HepG2 (cell line): ENCODE data around the gene CYSRT1. TPM values are rescaled to one million over a fixed set of nuclear protein-coding genes. Genes with fewer than 3 reads are reported as not detected.
A peak's percentile ranks its signal among the peaks of the same experiment; 100 is the strongest.

ENCODE experiments used
- ASH2L ChIP-seq: fragments of 300-600, 200-600 bp; sonication (generic); IDR thresholded peaks from 2 replicates; pipeline ENCODE4 v1.7.0; 2017; ENCODE audit warnings: low read depth, mild to moderate bottlenecking, moderate library complexity, mixed read lengths, low read length; ENCODE audit not compliant: insufficient read length
- JUNB ChIP-seq: sonication (generic); formaldehyde crosslinking; IDR thresholded peaks from 2 replicates; pipeline ENCODE4 v1.8.0; 2022; ENCODE audit warnings: missing genetic modification reagents, mild to moderate bottlenecking, borderline replicate concordance
- KMT2A ChIP-seq: sonication (generic); formaldehyde crosslinking; IDR thresholded peaks from 2 replicates; pipeline ENCODE4 v1.4.0; 2020; ENCODE audit warnings: missing genetic modification reagents
- LCORL ChIP-seq, 2 experiments: fragments of 450-650 bp in 1 of 2; sonication (generic) in 1 of 2; formaldehyde crosslinking in 1 of 2; IDR thresholded peaks; 2 replicates each; pipeline versions ENCODE4 v1.5.0 to v1.6.1; 2017 to 2020; ENCODE audit warnings: antibody characterized with exemption in 1 of 2, missing genetic modification reagents in 1 of 2
- MYC ChIP-seq: sonication (generic); formaldehyde crosslinking; IDR thresholded peaks from 2 replicates; pipeline ENCODE4 v1.9.0; 2021; ENCODE audit warnings: missing genetic modification reagents, borderline replicate concordance
- PAWR ChIP-seq: sonication (generic); formaldehyde crosslinking; IDR thresholded peaks from 2 replicates; pipeline ENCODE4 v1.4.0; 2020; ENCODE audit warnings: missing genetic modification reagents, mild to moderate bottlenecking, borderline replicate concordance
- RBAK ChIP-seq: sonication (generic); formaldehyde crosslinking; IDR thresholded peaks from 2 replicates; pipeline ENCODE4 v1.5.1; 2020; ENCODE audit warnings: mild to moderate bottlenecking, missing genetic modification reagents
- RELA ChIP-seq: sonication (generic); formaldehyde crosslinking; IDR thresholded peaks from 2 replicates; pipeline ENCODE4 v1.4.0; 2020; ENCODE audit warnings: missing genetic modification reagents
- SNAPC5 ChIP-seq: sonication (generic); formaldehyde crosslinking; IDR thresholded peaks from 2 replicates; pipeline ENCODE4 v1.8.1; 2023; ENCODE audit warnings: mild to moderate bottlenecking, missing genetic modification reagents, borderline replicate concordance
- TARDBP ChIP-seq: sonication (generic); formaldehyde crosslinking; IDR thresholded peaks from 2 replicates; pipeline ENCODE4 v1.8.0; 2022; ENCODE audit warnings: mild to moderate bottlenecking, missing genetic modification reagents
- TRIM22 ChIP-seq: fragments of 450-650 bp; IDR thresholded peaks from 2 replicates; pipeline ENCODE4 v1.6.1; 2017
- YY1 ChIP-seq: IDR thresholded peaks from 2 replicates; pipeline ENCODE4 v1.6.1; 2011; ENCODE audit warnings: low read length, low read depth, moderate library complexity, mild to moderate bottlenecking; ENCODE audit not compliant: insufficient read depth, insufficient replicate concordance
- ZBTB20 ChIP-seq: sonication (generic); formaldehyde crosslinking; IDR thresholded peaks from 2 replicates; pipeline ENCODE4 v1.8.1; 2023; ENCODE audit warnings: missing genetic modification reagents, low read depth, mild to moderate bottlenecking, borderline replicate concordance
- ZBTB7A ChIP-seq: sonication (generic); formaldehyde crosslinking; IDR thresholded peaks from 2 replicates; pipeline ENCODE4 v1.8.0; 2022; ENCODE audit warnings: mild to moderate bottlenecking, missing genetic modification reagents
- ZC3H13 ChIP-seq: sonication (generic); formaldehyde crosslinking; IDR thresholded peaks from 2 replicates; pipeline ENCODE4 v1.8.1; 2023; ENCODE audit warnings: mild to moderate bottlenecking, missing genetic modification reagents, moderate library complexity
- ZNF512B ChIP-seq: sonication (generic); formaldehyde crosslinking; IDR thresholded peaks from 2 replicates; pipeline ENCODE4 v1.5.1; 2020; ENCODE audit warnings: missing genetic modification reagents, mild to moderate bottlenecking, borderline replicate concordance
- ZNF670 ChIP-seq: sonication (generic); formaldehyde crosslinking; IDR thresholded peaks from 2 replicates; pipeline ENCODE4 v1.8.0; 2022; ENCODE audit warnings: mild to moderate bottlenecking, missing genetic modification reagents, borderline replicate concordance
- ZNF674 ChIP-seq: sonication (generic); formaldehyde crosslinking; IDR thresholded peaks from 2 replicates; pipeline ENCODE4 v1.5.0; 2020; ENCODE audit warnings: low read depth, mild to moderate bottlenecking, missing genetic modification reagents
- ZNF740 ChIP-seq: sonication (generic); formaldehyde crosslinking; IDR thresholded peaks from 2 replicates; pipeline ENCODE4 v1.4.0; 2020; ENCODE audit warnings: missing genetic modification reagents
- ZNF773 ChIP-seq: sonication (generic); formaldehyde crosslinking; IDR thresholded peaks from 2 replicates; pipeline ENCODE4 v1.4.0; 2020; ENCODE audit warnings: missing genetic modification reagents, borderline replicate concordance
- ZNF883 ChIP-seq: sonication (generic); formaldehyde crosslinking; IDR thresholded peaks from 2 replicates; pipeline ENCODE4 v1.5.1; 2020; ENCODE audit warnings: mild to moderate bottlenecking, missing genetic modification reagents; ENCODE audit errors: not compliant biosample characterization
- polyA plus RNA-seq, 8 experiments: library from polyadenylated mRNA; depleted of rRNA in 3 of 8; stranded (reverse) in 7 of 8; unstranded in 1 of 8; fragments of >200 nt; fragmentation: Illumina TruSeq in 4 of 8; extraction: Trizol in 4 of 8; gene quantifications; 2 replicates each; pipeline versions ENCODE4 v1.2.1 to v1.2.3, GENCODE V29; 2011 to 2016; ENCODE audit warnings: low read depth in 4 of 8, missing spikeins in 1 of 8, mixed read lengths in 1 of 8; ENCODE audit not compliant: insufficient read depth in 1 of 8
- total RNA-seq, 5 experiments: library from RNA; depleted of rRNA; stranded (reverse); fragments of >200 nt; fragmentation: Illumina TruSeq; extraction: Trizol; gene quantifications; 2 replicates each; pipeline ENCODE4 v1.2.3, GENCODE V29; 2016; ENCODE audit warnings: low read depth in 1 of 5

CYSRT1 gene
- total and polyA plus RNA-seq, 2 of the 13 experiments (the other 11 are each of a cell fraction or from before 2014, with no cell fraction given) = 1.5 to 2.1 TPM

GRCh38 chr9:137236238-137236935, 11.4 kb downstream of the CYSRT1 start (continued):
- 0 out of 2 replicates have a peak, but pooled peaks have one; percentile 50 for TF ChIP-seq ZNF512B (CRISPR knock-in tag)
- TF ChIP-seq ZC3H13 (CRISPR knock-in tag) = peak; percentile 91
- TF ChIP-seq PAWR = 0 out of 2 replicates have a peak, but pooled peaks have one; percentile 30
- 0 out of 2 replicates have a peak, but pooled peaks have one; percentile 33 for TF ChIP-seq ZNF773 (CRISPR knock-in tag)
- TF ChIP-seq ZNF670 (CRISPR knock-in tag) = no peak
- no peak for TF ChIP-seq SNAPC5
- TF ChIP-seq LCORL (IDR thresholded peaks at IDR 0.05) = no peak
- TF ChIP-seq LCORL (CRISPR knock-in tag; IDR thresholded peaks at IDR 0.05) = peak; percentile 88; the same call in 1 of the 2 replicates
- TF ChIP-seq RELA (CRISPR knock-in tag) = no peak; the same call in 1 of the 2 replicates
- TF ChIP-seq ZNF883 = peak; percentile 62
- peak; percentile 75; the same call in 1 of the 2 replicates for TF ChIP-seq ZBTB20
- peak; percentile 89 for TF ChIP-seq TARDBP
- peak; percentile 83 for TF ChIP-seq ZBTB7A (CRISPR knock-in tag)
- peak; percentile 48 for TF ChIP-seq ASH2L
- peak; percentile 89 for TF ChIP-seq YY1
- TF ChIP-seq TRIM22 = no peak
- TF ChIP-seq KMT2A (CRISPR knock-in tag) = peak; percentile 30; the same call in 1 of the 2 replicates
- peak; percentile 60; the same call in 1 of the 2 replicates for TF ChIP-seq MYC (CRISPR knock-in tag)
- peak; percentile 91 for TF ChIP-seq ZNF740 (CRISPR knock-in tag)
- TF ChIP-seq RBAK (CRISPR knock-in tag) = no peak
- no peak for TF ChIP-seq JUNB (CRISPR knock-in tag)
- TF ChIP-seq ZNF674 (CRISPR knock-in tag) = no peak
